HG03280 (cell line): ENCODE data around the gene DNAH6.

ENCODE experiments used
- ATAC-seq: cut with Tn5 transposase; IDR thresholded peaks from one replicate; pipeline ENCODE4 v1.9.1; 2021; ENCODE audit warnings: mild to moderate bottlenecking, moderate library complexity; ENCODE audit not compliant: unreplicated experiment

DNAH6 gene

GRCh38 chr2:84619794-84620371 is 103.6 kb downstream of the DNAH6 start:
- ATAC-seq, result no peak

GRCh38 chr2:84628486-84628885 is 112.2 kb downstream of the DNAH6 start:
- no peak for ATAC-seq

- no peak for ATAC-seq
These were observed 113.3 kb downstream of the DNAH6 start for GRCh38 chr2:84629550-84629949.

GRCh38 chr2:84631047-84631446 is 114.7 kb downstream of the DNAH6 start:
- ATAC-seq, result no peak

GRCh38 chr2:84631985-84632384 is 115.7 kb downstream of the DNAH6 start:
- no peak for ATAC-seq

GRCh38 chr2:84636080-84636971 is 120.0 kb downstream of the DNAH6 start:
- ATAC-seq, result no peak

GRCh38 chr2:84639751-84640150 is 123.5 kb downstream of the DNAH6 start:
- no peak for ATAC-seq

- no peak for ATAC-seq
These were observed 124.1 kb downstream of the DNAH6 start for GRCh38 chr2:84640411-84640810.

- ATAC-seq, result no peak
These were observed 124.7 kb downstream of the DNAH6 start for GRCh38 chr2:84641021-84641420.

GRCh38 chr2:84643991-84644390 is 127.7 kb downstream of the DNAH6 start:
- no peak for ATAC-seq

GRCh38 chr2:84646514-84646913 is 130.2 kb downstream of the DNAH6 start:
- ATAC-seq, result no peak

GRCh38 chr2:84647267-84647666 is 131.0 kb downstream of the DNAH6 start:
- no peak for ATAC-seq

- no peak for ATAC-seq
These were observed 132.8 kb downstream of the DNAH6 start for GRCh38 chr2:84649058-84649457.

- no peak for ATAC-seq
These were observed 133.3 kb downstream of the DNAH6 start for GRCh38 chr2:84649487-84650142.

- no peak for ATAC-seq
These were observed 136.1 kb downstream of the DNAH6 start for GRCh38 chr2:84652431-84652830.

GRCh38 chr2:84653302-84653701 is 137.0 kb downstream of the DNAH6 start:
- no peak for ATAC-seq

- ATAC-seq, result no peak
These were observed 138.1 kb downstream of the DNAH6 start for GRCh38 chr2:84654414-84654813.

GRCh38 chr2:84669122-84669521 is 152.8 kb downstream of the DNAH6 start:
- ATAC-seq, result no peak

- ATAC-seq, result no peak
These were observed 157.8 kb downstream of the DNAH6 start for GRCh38 chr2:84674099-84674498.

- no peak for ATAC-seq
These were observed 158.3 kb downstream of the DNAH6 start for GRCh38 chr2:84674586-84674985.

- no peak for ATAC-seq
These were observed 160.0 kb downstream of the DNAH6 start for GRCh38 chr2:84676295-84676694.

GRCh38 chr2:84678214-84678613 is 161.9 kb downstream of the DNAH6 start:
- ATAC-seq, result no peak
